Stimulated activated CD4-positive, alpha-beta T cell treated with anti-CD3 and anti-CD28 coated beads, Interleukin-2, amount 100 ng/mL, for 4 hours (primary cell): ENCODE results near the gene CFC1B.
"Not testable (repeated sequence)": the region's sequence is repeated elsewhere in the genome, so short reads cannot be mapped to it uniquely, and the experiment has no call there.

Experiments
- DNase-seq: peaks from one replicate; pipeline ENCODE4 v3.0.0-alpha.2; 2020; ENCODE audit warnings: low read depth

The CFC1B gene

DNA sequence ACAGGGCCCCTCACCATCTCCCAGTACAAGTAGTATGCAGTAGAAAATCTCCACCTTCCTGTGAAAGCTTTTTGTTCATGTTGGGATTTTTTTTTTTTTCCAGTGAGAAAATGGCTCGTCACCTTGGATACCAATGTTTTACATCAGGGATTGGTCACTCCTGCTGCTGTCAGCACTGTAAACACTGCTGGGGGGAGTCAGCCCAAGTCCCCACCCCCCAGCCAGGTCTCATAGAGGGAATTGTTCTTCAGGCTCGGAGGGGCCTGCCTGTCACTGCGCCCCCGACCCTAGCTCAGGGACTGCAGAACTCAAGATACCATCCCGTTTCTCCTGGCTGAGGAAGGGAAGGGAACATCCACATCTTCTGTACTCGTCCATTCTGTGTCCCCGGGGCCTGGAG is at the start of gene CFC1B:
Gene CFC1B (plus strand): TSS at position 231 of the 400 bp plus-strand sequence. CDS start 263 bp downstream, outside the sequence.
- DNase-seq = not testable (repeated sequence)

DNA sequence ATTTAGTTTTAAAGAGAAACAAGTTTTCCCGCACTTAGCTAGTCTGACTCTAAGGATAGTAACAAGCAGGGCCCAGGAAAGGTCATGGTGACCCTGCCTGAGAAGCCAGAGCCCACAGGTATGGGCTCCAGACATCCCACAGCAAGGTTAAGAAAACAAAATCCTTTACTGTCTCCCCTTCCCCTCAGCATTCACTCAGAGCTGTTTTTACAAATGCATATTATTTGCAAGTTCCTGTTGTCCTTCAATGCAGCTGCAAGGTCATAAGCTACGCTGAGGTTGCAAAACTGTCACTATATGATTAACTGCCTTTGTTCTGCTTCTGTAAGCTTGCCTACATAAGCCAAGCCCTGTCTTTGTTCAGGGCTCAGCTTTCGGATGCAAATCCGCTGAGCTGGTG is 29.9 kb upstream of the CFC1B start:
- DNase-seq = not testable (repeated sequence)

GRCh38 chr2:130509228-130509627 is 11.8 kb upstream of the CFC1B start, which contains the start of gene POTEI:
TSS of gene POTEI (minus strand) at chr2:130509328. CDS start at chr2:130509235, 93 bp downstream.
- not testable (repeated sequence) for DNase-seq

- not testable (repeated sequence) for DNase-seq
Observed at GRCh38 chr2:130510807-130511746, 9.9 kb upstream of the CFC1B start.

- DNase-seq = not testable (repeated sequence)
Observed at GRCh38 chr2:130511747-130512451, 9.1 kb upstream of the CFC1B start.

GRCh38 chr2:130518516-130519106 is 2.4 kb upstream of the CFC1B start:
- DNase-seq = not testable (repeated sequence)

DNA sequence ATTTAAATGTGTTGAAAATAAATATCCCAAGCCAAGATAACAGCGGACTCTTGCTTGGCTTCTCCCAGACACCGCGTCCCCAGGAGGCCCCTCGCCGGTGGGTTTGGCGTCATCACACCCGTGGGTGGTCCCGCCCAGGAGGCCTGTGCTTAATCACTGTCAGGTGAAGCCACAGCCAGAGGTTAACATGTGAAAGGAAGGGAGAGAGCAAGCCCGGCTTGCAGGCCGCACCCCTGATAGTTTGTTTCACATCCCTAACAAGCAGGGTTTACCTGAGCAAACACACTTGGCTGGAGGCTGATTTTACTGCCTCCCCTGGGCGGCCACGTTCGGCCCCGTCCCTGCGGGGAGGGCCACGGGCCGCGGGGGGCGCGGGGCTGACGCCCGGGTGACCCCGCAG is 1.4 kb downstream of the CFC1B start:
- not testable (repeated sequence) for DNase-seq

DNA sequence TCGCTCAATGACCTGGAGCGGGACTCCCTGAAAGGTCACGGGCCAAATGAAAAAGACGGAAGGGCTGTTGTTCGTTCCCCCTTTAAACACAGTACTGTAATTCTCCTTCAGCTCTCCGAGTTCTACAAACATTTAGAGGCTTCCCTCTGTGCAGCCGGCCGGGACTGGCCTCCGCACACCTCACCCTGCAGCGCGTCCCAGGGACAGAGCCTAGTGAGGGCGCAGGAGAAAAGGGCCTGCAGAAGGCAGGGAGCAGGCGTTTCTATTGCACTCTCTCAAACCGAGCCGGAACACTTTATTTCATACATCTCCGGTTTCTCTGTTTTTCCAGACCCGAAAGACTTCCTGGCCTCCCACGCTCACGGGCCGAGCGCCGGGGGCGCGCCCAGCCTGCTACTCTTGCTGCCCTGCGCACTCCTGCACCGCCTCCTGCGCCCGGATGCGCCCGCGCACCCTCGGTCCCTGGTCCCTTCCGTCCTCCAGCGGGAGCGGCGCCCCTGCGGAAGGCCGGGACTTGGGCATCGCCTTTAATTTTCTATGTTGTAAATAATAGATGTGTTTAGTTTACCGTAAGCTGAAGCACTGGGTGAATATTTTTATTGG is 6.4 kb downstream of the CFC1B start:
- DNase-seq = not testable (repeated sequence)

GRCh38 chr2:130529545-130529944 is 8.5 kb downstream of the CFC1B start:
- DNase-seq = not testable (repeated sequence)

GRCh38 chr2:130530212-130530611 is 9.2 kb downstream of the CFC1B start:
- not testable (repeated sequence) for DNase-seq

DNA sequence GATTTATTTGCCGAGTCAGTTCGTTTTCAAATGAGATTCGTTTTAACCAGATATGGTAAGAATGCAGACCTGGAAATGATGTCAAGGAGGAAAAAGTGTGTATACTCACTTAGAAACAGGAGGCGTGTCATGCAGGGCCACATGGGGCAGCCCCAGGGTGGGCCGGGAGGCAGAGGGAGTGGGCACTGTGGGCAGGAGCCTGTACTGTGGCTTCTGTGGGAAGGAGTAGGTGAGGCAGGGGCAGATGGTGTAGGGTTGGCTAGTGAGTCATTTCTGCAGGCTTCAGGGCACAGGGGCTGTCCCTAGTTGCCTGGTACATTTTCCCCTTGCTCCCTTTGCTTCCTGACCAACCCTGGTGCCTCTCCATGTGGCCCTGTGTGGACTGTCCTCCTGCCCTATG is 10.2 kb downstream of the CFC1B start:
- not testable (repeated sequence) for DNase-seq

DNA sequence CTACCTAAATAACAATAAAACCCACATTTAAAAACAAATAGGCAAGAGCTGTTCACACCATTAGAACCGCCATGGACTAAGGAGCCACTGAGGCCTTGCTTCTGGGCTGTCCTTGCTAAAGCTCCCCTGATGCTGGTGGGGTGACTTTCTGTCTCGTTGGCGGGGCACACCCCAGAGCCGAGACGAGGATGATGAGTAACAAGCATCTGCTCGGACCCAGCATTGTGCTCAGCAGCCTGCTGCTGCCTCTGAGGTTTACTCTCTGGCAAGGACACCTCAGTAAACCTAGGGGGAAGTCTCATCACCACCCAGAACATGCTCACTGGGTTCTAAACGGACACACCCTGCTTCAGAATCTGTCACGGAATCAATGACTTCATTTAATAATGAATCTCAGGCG is 10.7 kb downstream of the CFC1B start:
- not testable (repeated sequence) for DNase-seq

GRCh38 chr2:130536654-130537053 is 15.6 kb downstream of the CFC1B start:
- not testable (repeated sequence) for DNase-seq

- DNase-seq = not testable (repeated sequence)
Observed at GRCh38 chr2:130538271-130538670, 17.2 kb downstream of the CFC1B start.

GRCh38 chr2:130542789-130543188 is 21.8 kb downstream of the CFC1B start:
- DNase-seq = not testable (repeated sequence)

DNA sequence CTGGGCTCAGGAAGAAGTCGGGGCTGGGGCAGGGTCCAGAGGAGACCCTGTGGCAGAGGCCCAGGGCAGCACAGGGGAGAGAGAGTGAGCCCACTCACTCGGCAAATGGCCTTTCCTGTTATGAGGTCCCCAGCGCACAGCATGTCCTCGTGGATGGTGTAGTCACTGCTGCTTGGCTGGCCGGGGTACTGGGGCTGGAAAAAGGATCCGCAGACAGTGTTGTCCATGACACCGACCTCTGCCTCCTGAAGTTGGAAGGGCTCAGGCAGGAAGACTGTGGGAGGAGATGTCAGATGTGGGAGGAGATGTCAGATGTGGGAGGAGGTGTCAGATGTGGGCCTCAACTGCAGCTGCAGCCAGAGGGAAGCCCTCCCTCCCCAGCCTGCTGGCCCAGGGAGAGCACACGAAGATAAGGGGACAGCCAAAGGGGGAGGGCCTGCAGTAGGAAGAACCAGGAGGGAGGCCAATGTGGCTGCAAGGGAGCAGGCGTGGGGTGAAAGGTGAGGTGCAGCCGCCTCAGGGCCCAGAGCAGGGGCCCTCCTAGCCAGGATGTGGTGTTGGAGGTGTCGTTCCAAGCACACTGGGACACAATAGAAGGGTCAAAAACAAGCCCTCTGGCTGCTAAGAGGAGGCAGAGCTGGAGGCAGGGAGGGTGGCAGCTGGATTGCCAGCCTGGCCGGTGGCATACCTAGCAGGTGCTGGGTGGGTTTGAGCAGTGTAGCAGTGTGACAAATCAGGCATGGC is 22.9 kb downstream of the CFC1B start:
- DNase-seq = not testable (repeated sequence)

DNA sequence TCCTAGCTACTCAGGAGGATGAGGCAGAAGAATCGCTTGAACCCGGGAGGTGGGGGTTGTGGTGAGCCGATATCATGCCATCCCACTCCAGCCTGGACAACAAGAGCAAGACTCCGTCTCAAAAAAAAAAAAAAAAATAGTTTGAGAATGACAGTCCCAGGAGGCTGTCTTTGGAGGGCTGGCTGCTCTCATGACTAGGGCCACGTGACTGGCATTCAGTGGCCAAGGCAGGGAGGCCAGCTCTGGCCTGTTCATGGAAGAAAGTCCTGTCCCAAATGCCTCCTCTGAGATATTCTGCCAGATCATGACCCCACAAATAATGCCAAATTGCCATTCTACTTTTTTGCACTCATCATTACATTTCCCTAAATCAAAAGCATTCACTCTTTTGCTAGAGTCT is 24.0 kb downstream of the CFC1B start:
- DNase-seq = not testable (repeated sequence)

DNA sequence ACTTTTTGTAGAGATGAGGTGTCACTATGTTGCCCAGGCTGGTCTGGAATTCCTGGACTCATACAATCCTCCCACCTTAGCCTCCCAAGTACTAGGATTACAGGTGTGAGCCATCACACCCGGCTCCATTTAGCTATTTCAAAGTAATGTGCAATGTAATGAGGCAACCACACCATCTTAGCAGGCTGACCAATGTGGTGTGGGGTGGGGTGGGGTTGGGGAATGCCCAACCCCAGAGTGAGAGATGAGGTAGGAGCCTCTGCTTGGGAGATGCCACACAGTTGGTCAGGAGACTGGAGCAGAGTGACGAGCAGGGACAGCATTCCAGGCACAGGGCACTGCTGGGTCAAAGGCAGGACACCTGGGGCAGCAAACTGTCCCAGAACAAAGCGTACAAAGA is 27.4 kb downstream of the CFC1B start:
- DNase-seq = not testable (repeated sequence)

- DNase-seq = not testable (repeated sequence)
Observed at GRCh38 chr2:130549475-130549874, 28.5 kb downstream of the CFC1B start.

DNA sequence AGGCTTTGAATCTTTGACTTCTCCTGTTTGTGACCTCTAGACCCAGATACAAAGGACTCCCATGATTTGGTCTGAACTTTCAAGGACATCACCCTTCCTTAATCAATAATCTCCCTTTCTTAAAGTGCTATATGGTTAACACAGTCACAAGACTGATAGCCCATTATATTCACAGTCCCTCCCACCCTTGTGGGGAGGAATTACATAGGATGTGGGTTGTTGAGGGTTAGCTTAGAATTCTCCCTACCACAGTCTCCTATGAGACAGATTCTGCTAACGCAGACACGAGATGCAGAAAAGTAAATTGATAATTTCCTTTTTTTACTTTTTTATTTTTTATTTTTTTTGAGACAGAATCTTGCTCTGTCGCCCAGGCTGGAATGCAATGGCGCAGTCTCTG is 33.2 kb downstream of the CFC1B start:
- DNase-seq = not testable (repeated sequence)

DNA sequence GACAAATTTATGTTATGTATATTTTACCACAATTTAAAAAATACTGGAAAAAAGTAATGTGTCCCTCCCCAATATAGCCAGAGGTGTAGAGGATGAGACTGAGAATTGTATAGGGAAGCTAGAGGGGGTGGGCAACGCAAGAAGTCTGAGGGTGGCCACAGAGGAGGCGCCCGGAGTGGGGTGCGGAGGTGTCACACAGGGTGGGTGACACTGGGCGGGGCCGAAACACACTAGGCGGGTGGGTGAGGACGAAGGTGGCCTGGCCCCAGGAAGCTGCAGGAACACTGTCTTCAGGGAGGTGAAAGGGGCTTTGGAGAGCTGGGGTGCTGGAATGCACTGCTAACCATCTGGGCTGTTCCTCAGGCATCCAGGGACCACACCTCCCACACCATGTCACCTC is 35.4 kb downstream of the CFC1B start:
- DNase-seq = not testable (repeated sequence)
